GM19239 (cell line): ENCODE measurements around the gene KDM2A.
"Not testable (repeated sequence)": the region's sequence is repeated elsewhere in the genome, so short reads cannot be mapped to it uniquely, and the experiment has no call there.

Experiments used
- DNase-seq: peaks from one replicate; pipeline ENCODE4 v3.0.0; 2011; ENCODE audit warnings: low spot score; ENCODE audit not compliant: insufficient read length
- FAIRE-seq: peaks from 2 replicates; lab custom pipeline; 2011; peaks lifted over from hg19 to GRCh38; lab: Jason Lieb, UNC

KDM2A gene

DNA sequence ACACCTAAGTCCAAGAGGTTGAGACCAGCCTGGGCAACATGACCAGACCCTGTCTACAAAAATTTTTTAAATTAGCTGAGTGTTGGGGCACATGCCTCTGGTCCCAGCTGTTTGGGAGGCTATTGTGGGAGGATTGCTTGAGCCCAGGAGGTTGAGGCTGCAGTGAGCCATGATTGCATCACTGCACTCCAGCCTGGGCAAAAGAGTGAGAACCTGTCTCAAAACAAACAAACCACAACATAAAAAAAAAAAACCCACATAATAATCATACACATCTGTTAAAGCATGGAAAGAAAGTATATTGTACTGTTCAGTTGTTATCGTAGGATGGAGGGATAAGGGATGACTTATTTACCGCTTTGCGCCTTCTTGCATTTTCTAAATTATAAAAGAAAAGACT is 111.3 kb downstream of the KDM2A start:
- DNase-seq (no peak), FAIRE-seq (no peak)

- no peak for FAIRE-seq
- DNase-seq: no peak
Measured at GRCh38 chr11:67230886-67231285, 111.8 kb downstream of the KDM2A start.

DNA sequence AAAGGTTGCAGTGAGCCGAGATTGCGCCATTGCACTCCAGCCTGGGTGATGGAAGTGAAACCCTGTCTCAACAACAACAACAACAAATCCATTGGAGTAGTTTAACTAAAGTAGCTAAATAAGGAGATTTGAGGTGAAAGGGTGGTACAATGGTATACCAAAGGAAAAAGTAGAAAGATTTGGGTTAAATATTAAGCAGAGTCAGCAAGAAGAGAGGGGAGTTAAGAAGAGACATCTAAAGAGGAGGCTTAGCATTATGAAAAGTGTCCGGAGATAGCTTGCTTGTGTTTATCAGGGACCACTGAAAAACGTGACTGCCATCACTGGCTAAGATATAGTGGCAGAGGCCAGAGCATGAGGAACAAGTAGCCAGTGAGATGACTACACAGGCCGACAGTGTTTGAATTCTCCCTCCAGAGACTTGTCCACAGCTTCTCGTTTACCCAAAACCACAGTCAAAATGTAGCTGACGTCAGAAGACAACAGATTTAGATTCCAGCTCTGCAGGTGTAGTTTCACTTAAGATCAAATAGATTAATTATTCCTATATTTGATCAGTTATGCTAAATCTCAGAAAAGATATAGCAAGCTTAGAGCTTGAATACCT is 114.6 kb downstream of the KDM2A start:
- FAIRE-seq: no peak
- DNase-seq: no peak

- not testable (repeated sequence) for DNase-seq, FAIRE-seq
Measured at GRCh38 chr11:67234571-67234970, 115.5 kb downstream of the KDM2A start.

GRCh38 chr11:67237574-67237973 is 118.5 kb downstream of the KDM2A start:
- no peak for DNase-seq
- FAIRE-seq: no peak

GRCh38 chr11:67238894-67239782 is 120.1 kb downstream of the KDM2A start:
- DNase-seq (no peak), FAIRE-seq (no peak)

GRCh38 chr11:67239783-67240575 is 120.9 kb downstream of the KDM2A start:
- peak; percentile 79 for DNase-seq
- FAIRE-seq: peak; percentile 92

GRCh38 chr11:67240576-67241389 is 121.7 kb downstream of the KDM2A start:
- FAIRE-seq (peak; percentile 93), DNase-seq (no peak)

GRCh38 chr11:67242548-67242947 is 123.5 kb downstream of the KDM2A start:
- no peak for DNase-seq
- no peak for FAIRE-seq

- no peak for DNase-seq
- no peak for FAIRE-seq
Measured at GRCh38 chr11:67243051-67243450, 124.0 kb downstream of the KDM2A start.

- DNase-seq: no peak
- no peak for FAIRE-seq
Measured at GRCh38 chr11:67245046-67245445, 126.0 kb downstream of the KDM2A start.

- FAIRE-seq: no peak
Measured at GRCh38 chr11:67247946-67248550, 129.0 kb downstream of the KDM2A start.

DNA sequence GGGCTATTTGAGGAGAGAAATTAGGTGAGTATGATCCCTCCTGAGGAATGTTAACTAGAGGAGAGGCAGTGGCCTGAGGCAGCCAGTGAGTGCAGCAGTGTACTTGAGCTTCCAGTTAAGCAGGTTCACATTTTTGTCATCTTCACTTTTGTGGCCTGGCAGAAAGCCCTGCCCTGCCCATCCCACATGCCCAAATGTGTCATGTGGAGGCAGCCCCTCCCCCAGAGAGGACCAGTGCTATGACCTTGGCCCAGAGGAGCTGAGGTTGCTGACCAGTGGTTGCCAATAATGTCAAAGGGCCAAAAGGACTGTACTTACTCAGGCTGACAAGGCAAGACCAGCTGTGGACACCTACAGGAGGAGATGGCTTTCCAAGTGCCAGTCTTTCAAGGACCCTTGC is 129.6 kb downstream of the KDM2A start:
- FAIRE-seq (no peak), DNase-seq (no peak)

More at GRCh38 chr11:67247946-67248550, 129.0 kb downstream of the KDM2A start:
- DNase-seq: no peak

GRCh38 chr11:67250059-67251043 is 131.3 kb downstream of the KDM2A start:
- no peak for FAIRE-seq
- no peak for DNase-seq

- FAIRE-seq (no peak), DNase-seq (no peak)
Measured at GRCh38 chr11:67251841-67252240, 132.8 kb downstream of the KDM2A start.

DNA sequence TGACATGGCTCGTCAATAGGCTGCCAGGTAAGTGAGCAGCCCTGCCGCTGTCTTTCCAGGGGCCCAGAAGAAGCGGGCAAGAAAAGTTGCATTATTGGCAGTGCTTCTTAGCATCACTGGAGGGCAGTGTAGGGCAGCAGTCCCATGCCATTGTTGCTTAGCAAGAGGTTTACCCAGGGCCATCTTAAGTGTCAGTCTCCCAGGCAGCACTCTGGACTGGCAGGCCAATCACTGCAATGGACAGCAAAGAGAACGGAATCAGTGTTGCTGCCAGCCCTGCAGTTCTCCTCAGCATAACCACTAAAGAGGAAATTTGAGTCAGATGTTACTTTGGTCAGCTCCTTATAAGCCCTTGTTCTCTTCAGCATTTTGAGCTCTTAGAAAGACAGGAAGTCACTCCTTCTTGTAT is 133.8 kb downstream of the KDM2A start:
- FAIRE-seq: no peak

GRCh38 chr11:67253872-67254624 is 135.0 kb downstream of the KDM2A start:
- FAIRE-seq (no peak), DNase-seq (no peak)

More for the DNA sequence above, 133.8 kb downstream of the KDM2A start:
- no peak for DNase-seq

- no peak for FAIRE-seq
- DNase-seq: no peak
Measured at GRCh38 chr11:67254798-67255197, 135.7 kb downstream of the KDM2A start.
